ENCODE measurements around the gene MDFI. TPM values are rescaled to one million over a fixed set of nuclear protein-coding genes. Genes with fewer than 3 reads are reported as not detected.

Gene MDFI
- total RNA-seq, 1 donor from 2014 or later = not detected

DNA sequence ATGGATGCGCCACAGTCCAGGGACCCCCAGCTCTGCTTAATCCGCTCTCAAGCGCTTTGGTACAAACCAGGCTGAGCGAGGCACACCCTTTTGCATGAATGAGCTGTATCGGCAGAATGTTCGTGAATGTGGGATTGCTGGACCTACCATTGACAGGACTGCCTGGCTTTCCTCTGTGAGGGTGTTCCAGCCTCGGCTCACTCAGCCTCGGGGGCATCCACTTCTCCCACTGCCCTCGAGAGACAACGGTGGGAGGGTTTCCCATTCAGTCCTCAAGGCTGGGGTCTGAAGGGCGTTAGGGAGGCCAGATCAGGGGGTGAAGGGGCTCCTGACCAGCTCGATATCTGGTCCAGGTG, 17.4 kb downstream of the MDFI start:
- no peaks in the 10 kb centered on the region for H3K9me3 Mint-ChIP-seq
- H3K4me1 Mint-ChIP-seq = no peaks in the 10 kb centered on the region
- H3K27me3 Mint-ChIP-seq = peaks cover 27% of the 10 kb centered on the region
- no peak overlapping the region for H3K4me3 Mint-ChIP-seq
- ATAC-seq (ENCODE audit: low read depth) = no peak
- ChIA-PET CTCF (no interaction called here), POLR2A (interaction anchor here (0.6 kb wide), 1 partner anchor 31 kb away, joined by 3 read pairs; no protein-coding TSS in a partner anchor)
- DNase-seq = no peak
- no peak for TF ChIP-seq CTCF (IDR thresholded peaks at IDR 0.05)
- H3K27ac Mint-ChIP-seq = no peak overlapping the region
- intact Hi-C loops (cut with micrococcal nuclease) = no loop called here
- H3K36me3 Mint-ChIP-seq (ENCODE audit: low read depth) = no peaks in the 10 kb centered on the region

DNA sequence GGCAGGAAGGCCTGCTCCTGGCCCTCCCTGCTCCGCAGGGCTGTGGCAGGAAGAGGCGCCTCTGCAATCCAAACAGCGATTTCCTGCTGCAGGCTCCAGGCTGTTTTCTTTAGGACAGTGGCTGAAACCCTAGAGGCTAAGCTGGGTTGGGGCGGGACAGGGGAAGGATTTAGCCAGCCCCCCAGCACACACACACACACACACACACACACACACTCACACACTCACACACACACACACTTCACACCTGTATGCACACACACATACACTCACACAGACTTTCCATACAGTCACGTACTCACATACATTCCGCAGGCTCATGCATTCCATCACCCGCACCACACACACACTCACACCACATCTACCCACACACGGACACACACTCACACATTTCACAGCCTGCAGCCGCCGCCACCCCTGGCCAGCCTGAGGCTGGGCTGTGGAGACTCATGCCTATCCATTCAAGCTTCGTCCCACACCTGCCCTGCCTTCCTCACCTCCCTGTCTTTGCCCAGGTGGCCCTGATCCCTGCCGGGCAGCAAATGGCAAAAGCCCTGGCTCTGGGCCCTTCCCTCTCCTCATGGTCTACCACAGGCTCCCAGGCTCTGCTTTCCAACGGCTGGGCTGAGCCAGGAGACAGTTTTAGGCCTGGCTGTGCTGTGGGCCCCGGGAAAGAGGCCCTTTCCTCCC, 17.9 kb downstream of the MDFI start:
- no peak overlapping the region for H3K4me3 Mint-ChIP-seq
- H3K4me1 Mint-ChIP-seq = no peaks in the 10 kb centered on the region
- no peaks in the 10 kb centered on the region for H3K36me3 Mint-ChIP-seq (ENCODE audit: low read depth)
- ChIA-PET POLR2A (interaction anchor here (0.6 kb wide), 1 partner anchor 32 kb away, joined by 3 read pairs; no protein-coding TSS in a partner anchor), CTCF (no interaction called here)
- no peak overlapping the region for H3K27ac Mint-ChIP-seq
- DNase-seq = no peak
- ATAC-seq (ENCODE audit: low read depth) = no peak
- no peak for TF ChIP-seq CTCF (IDR thresholded peaks at IDR 0.05)
- intact Hi-C loops (cut with micrococcal nuclease) = no loop called here
- peaks cover 28% of the 10 kb centered on the region for H3K27me3 Mint-ChIP-seq
- no peaks in the 10 kb centered on the region for H3K9me3 Mint-ChIP-seq

DNA sequence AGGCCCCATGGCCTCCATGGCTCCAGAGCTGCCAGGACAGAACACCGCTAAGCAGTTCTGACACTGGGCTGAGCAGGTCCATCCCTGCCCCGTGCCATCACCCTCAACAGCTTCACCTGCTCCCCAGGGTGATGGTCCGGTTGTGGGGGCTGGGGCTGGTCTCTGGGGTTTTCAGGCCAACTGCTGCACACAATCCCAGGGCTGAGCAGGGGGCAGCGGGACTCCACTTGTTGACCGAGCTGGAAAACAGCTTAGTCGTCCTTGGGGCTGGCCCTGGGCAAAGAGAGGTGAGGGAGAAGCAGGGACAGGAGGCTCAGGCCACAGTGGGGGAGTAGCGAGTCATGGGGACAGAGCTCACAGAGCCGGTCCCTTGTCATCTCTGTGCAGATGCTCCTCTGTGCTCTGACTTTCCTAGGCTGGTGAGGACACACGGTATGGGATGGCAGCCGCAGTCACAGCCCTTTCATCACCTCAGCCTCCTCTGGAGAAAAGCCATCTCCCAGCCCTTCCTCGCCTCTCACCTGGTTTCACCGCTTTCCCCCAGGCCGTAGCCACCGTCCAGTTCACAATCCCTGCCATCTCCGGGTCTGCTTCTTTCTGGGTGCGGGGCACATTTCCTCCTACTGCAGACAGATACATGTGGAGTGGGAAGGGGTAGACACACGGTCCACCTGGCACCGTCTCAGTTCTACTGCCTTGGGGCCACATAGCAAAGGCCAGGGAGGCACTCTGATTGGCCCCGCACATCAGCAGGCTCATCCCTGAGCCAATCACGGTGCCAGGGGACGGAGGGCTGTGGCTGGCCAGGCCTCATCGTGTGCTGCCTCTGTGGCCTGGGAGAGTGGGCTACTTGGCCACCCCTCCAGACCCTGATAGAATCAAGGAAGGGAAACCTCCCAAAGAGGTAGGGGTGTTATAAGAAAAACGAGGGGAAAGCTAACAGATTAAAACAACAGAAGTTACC, 19.1 kb downstream of the MDFI start:
- no peaks in the 10 kb centered on the region for H3K9me3 Mint-ChIP-seq
- H3K4me1 Mint-ChIP-seq = no peaks in the 10 kb centered on the region
- no peak for DNase-seq
- ATAC-seq (ENCODE audit: low read depth) = no peak
- no peak overlapping the region for H3K27ac Mint-ChIP-seq
- no peaks in the 10 kb centered on the region for H3K36me3 Mint-ChIP-seq (ENCODE audit: low read depth)
- intact Hi-C loops (cut with micrococcal nuclease) = no loop called here
- no peak for TF ChIP-seq CTCF (IDR thresholded peaks at IDR 0.05)
- ChIA-PET CTCF (no interaction called here), POLR2A (interaction anchor here (1.0 kb wide), 1 partner anchor 76 kb away, joined by 3 read pairs; no protein-coding TSS in a partner anchor)
- H3K27me3 Mint-ChIP-seq = peaks cover 33% of the 10 kb centered on the region
- H3K4me3 Mint-ChIP-seq = no peak overlapping the region

DNA sequence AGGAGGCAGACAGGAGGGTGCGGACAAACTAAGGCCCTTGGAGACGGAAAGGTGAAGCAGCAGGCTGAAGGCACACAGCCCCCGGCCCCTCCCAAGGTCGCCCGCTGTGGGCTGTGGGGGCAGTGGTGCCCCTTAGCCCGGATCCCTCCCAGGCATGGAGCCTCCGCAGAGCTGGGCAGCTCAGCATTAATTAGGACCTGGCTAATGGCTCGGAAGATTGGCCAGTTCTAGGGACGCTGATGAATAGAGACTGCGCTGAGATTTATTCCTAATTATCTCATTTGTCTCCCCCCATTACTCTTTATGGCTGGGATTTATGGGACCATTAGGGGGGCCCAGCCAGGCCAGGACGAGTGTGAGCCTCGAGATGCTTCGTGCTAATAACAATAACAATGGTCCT, 20.4 kb downstream of the MDFI start:
- H3K27ac Mint-ChIP-seq = no peak overlapping the region
- no peak for ATAC-seq (ENCODE audit: low read depth)
- peaks cover 33% of the 10 kb centered on the region for H3K27me3 Mint-ChIP-seq
- no peaks in the 10 kb centered on the region for H3K9me3 Mint-ChIP-seq
- H3K4me3 Mint-ChIP-seq = no peak overlapping the region
- CTCF ChIA-PET = no interaction called here
- TF ChIP-seq CTCF (IDR thresholded peaks at IDR 0.05) = no peak
- POLR2A ChIA-PET = interaction anchor here (1.3 kb wide), 1 partner anchor 76 kb away, joined by 10 read pairs; no protein-coding TSS in a partner anchor
- H3K4me1 Mint-ChIP-seq = no peaks in the 10 kb centered on the region
- H3K36me3 Mint-ChIP-seq (ENCODE audit: low read depth) = no peaks in the 10 kb centered on the region
- no peak for DNase-seq
- intact Hi-C loops (cut with micrococcal nuclease) = no loop called here

DNA sequence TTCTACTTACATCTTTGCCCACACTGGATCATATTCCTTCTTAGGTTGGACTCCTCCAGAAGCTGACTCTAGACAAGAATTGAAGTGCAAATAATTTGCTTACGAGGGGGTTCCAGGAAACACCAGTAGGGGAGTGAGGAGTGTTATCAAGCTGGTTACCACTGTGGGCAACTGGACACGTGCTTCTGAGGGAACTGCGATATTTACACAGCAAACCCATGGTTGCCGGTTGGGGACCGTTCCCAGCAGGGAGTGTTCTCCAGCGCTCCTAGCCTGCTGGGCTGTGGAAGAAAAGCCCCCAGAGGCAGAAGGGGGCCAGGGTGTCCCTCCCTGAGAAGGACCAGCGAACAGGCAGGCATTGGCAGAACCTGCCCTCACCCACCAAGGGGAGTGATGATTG, 21.7 kb downstream of the MDFI start:
- intact Hi-C loops (cut with micrococcal nuclease) = no loop called here
- CTCF ChIA-PET = interaction anchor here (0.6 kb wide), 1 partner anchor 30 kb away, joined by 3 read pairs; no protein-coding TSS in a partner anchor

More for the DNA sequence above, 21.7 kb downstream of the MDFI start:
- TF ChIP-seq CTCF (IDR thresholded peaks at IDR 0.05) = no peak
- H3K9me3 Mint-ChIP-seq = no peaks in the 10 kb centered on the region
- H3K36me3 Mint-ChIP-seq (ENCODE audit: low read depth) = no peaks in the 10 kb centered on the region
- ATAC-seq (ENCODE audit: low read depth) = no peak
- no peak for DNase-seq
- H3K4me3 Mint-ChIP-seq = no peak overlapping the region
- H3K27me3 Mint-ChIP-seq = peaks cover 30% of the 10 kb centered on the region
- H3K27ac Mint-ChIP-seq = no peak overlapping the region
- POLR2A ChIA-PET = interaction anchor here (1.3 kb wide), 1 partner anchor 74 kb away, joined by 10 read pairs; no protein-coding TSS in a partner anchor
- H3K4me1 Mint-ChIP-seq = no peaks in the 10 kb centered on the region

All from activated B cell treated with CpG ODN at 0.5 μM for 24 hours (primary cell).